ENCODE measurements around the gene ZDHHC18. TPM values are rescaled to one million over a fixed set of nuclear protein-coding genes. Genes with fewer than 3 reads are reported as not detected.

Gene ZDHHC18
- total and polyA plus RNA-seq, 2 of the 8 experiments (the other 6 are each of a cell fraction or from before 2014, with no cell fraction given) = 29.7 to 49.8 TPM

GRCh38 chr1:26848499-26848898 is 22.0 kb downstream of the ZDHHC18 start (continued):
- TF ChIP-seq, protein P1, sequence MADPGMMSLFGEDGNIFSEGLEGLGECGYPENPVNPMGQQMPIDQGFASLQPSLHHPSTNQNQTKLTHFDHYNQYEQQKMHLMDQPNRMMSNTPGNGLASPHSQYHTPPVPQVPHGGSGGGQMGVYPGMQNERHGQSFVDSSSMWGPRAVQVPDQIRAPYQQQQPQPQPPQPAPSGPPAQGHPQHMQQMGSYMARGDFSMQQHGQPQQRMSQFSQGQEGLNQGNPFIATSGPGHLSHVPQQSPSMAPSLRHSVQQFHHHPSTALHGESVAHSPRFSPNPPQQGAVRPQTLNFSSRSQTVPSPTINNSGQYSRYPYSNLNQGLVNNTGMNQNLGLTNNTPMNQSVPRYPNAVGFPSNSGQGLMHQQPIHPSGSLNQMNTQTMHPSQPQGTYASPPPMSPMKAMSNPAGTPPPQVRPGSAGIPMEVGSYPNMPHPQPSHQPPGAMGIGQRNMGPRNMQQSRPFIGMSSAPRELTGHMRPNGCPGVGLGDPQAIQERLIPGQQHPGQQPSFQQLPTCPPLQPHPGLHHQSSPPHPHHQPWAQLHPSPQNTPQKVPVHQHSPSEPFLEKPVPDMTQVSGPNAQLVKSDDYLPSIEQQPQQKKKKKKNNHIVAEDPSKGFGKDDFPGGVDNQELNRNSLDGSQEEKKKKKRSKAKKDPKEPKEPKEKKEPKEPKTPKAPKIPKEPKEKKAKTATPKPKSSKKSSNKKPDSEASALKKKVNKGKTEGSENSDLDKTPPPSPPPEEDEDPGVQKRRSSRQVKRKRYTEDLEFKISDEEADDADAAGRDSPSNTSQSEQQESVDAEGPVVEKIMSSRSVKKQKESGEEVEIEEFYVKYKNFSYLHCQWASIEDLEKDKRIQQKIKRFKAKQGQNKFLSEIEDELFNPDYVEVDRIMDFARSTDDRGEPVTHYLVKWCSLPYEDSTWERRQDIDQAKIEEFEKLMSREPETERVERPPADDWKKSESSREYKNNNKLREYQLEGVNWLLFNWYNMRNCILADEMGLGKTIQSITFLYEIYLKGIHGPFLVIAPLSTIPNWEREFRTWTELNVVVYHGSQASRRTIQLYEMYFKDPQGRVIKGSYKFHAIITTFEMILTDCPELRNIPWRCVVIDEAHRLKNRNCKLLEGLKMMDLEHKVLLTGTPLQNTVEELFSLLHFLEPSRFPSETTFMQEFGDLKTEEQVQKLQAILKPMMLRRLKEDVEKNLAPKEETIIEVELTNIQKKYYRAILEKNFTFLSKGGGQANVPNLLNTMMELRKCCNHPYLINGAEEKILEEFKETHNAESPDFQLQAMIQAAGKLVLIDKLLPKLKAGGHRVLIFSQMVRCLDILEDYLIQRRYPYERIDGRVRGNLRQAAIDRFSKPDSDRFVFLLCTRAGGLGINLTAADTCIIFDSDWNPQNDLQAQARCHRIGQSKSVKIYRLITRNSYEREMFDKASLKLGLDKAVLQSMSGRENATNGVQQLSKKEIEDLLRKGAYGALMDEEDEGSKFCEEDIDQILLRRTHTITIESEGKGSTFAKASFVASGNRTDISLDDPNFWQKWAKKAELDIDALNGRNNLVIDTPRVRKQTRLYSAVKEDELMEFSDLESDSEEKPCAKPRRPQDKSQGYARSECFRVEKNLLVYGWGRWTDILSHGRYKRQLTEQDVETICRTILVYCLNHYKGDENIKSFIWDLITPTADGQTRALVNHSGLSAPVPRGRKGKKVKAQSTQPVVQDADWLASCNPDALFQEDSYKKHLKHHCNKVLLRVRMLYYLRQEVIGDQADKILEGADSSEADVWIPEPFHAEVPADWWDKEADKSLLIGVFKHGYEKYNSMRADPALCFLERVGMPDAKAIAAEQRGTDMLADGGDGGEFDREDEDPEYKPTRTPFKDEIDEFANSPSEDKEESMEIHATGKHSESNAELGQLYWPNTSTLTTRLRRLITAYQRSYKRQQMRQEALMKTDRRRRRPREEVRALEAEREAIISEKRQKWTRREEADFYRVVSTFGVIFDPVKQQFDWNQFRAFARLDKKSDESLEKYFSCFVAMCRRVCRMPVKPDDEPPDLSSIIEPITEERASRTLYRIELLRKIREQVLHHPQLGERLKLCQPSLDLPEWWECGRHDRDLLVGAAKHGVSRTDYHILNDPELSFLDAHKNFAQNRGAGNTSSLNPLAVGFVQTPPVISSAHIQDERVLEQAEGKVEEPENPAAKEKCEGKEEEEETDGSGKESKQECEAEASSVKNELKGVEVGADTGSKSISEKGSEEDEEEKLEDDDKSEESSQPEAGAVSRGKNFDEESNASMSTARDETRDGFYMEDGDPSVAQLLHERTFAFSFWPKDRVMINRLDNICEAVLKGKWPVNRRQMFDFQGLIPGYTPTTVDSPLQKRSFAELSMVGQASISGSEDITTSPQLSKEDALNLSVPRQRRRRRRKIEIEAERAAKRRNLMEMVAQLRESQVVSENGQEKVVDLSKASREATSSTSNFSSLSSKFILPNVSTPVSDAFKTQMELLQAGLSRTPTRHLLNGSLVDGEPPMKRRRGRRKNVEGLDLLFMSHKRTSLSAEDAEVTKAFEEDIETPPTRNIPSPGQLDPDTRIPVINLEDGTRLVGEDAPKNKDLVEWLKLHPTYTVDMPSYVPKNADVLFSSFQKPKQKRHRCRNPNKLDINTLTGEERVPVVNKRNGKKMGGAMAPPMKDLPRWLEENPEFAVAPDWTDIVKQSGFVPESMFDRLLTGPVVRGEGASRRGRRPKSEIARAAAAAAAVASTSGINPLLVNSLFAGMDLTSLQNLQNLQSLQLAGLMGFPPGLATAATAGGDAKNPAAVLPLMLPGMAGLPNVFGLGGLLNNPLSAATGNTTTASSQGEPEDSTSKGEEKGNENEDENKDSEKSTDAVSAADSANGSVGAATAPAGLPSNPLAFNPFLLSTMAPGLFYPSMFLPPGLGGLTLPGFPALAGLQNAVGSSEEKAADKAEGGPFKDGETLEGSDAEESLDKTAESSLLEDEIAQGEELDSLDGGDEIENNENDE (IDR thresholded peaks at IDR 0.05; ENCODE audit: insufficient replicate concordance, low read length) = no peak
- TF ChIP-seq TBP (IDR thresholded peaks at IDR 0.05; ENCODE audit: low read depth, low read length) (no peak), GABPA (IDR thresholded peaks at IDR 0.05; ENCODE audit: borderline replicate concordance, insufficient read depth, low read length) (no peak), RBBP5 (IDR thresholded peaks at IDR 0.05; ENCODE audit: borderline replicate concordance, low read depth, low read length) (no peak), BACH1 (IDR thresholded peaks at IDR 0.05; ENCODE audit: low read length) (no peak), POLR2AphosphoS5 (IDR thresholded peaks at IDR 0.05; ENCODE audit: low read depth, low read length) (no peak), GTF2F1 (IDR thresholded peaks at IDR 0.05; ENCODE audit: borderline replicate concordance, low read depth, low read length) (no peak), FOSL1 (IDR thresholded peaks at IDR 0.05; ENCODE audit: insufficient read depth, low read depth, low read length) (no peak), SIN3A (conservative IDR thresholded peaks at IDR 0.05 in 1 of 2, IDR thresholded peaks at IDR 0.05 in 1 of 2; ENCODE audit: low read depth in 1 of 2, low read length in 2 of 2) (no peak), KDM1A (IDR thresholded peaks at IDR 0.05; ENCODE audit: borderline replicate concordance, low read length) (no peak), JUND (IDR thresholded peaks at IDR 0.05; ENCODE audit: low read length) (no peak), CHD1 (IDR thresholded peaks at IDR 0.05; ENCODE audit: low read depth, low read length) (no peak)

Measured in H1 (cell line).